Neural cell (in vitro differentiated cells): Measurements from ENCODE around the gene TENM3.

Source experiments
- POLR2AphosphoS5 ChIP-seq: IDR thresholded peaks from 2 replicates; pipeline ENCODE4 v1.6.1; 2012
- TAF1 ChIP-seq: IDR thresholded peaks from 2 replicates; pipeline ENCODE4 v1.6.1; 2012; ENCODE audit warnings: low read depth

DNA sequence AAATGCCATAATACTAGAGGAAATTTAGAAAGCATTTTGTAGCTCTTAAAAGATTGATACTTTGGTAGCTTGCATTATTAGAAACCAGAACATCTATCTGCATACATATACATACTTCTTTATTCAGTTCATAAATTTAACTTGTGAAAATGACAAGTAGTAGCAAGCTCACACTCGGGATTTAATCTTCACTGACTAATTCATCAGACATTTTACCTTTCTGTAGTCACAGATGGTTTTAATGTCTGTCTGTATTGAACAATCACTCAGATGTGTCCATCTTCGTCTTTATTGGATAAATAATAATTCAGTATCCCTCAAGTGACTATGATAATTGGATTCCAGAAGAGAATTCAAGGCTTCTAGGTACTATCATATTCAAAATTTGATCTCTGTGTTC is 232.3 kb downstream of the TENM3 start:
- TF ChIP-seq POLR2AphosphoS5 (no peak), TAF1 (no peak)
